ENCODE measurements around the gene CEP41. TPM values are rescaled to one million over a fixed set of nuclear protein-coding genes. Genes with fewer than 3 reads are reported as not detected.

The CEP41 gene
- polyA plus RNA-seq, 3 donors, result 2.9 to 8.5 (median 7.2) TPM

GRCh38 chr7:130485734-130486113 is 44.9 kb upstream of the CEP41 start:
- DNase-seq, result no peak
- peak overlapping the region in 3 of 7 donors; percentile 13 to 55 (median 15) for H3K27ac Mint-ChIP-seq
- H3K9me3 Mint-ChIP-seq, result peaks cover 0 to 8% (median 3%) of the 10 kb centered on the region in 7 donors
- peaks cover 32% of the 10 kb centered on the region for H3K4me1 Mint-ChIP-seq
- Histone ChIP-seq H3K27ac (ENCODE audit: low read depth in 1 of 2, low read length in 2 of 2) (no peak overlapping the region), H3K36me3 (replicated peaks in 1 of 2; ENCODE audit: control insufficient read depth in 1 of 2, insufficient read depth in 2 of 2, low read length in 2 of 2) (no peaks in the 10 kb centered on the region), H3K79me2 (ENCODE audit: insufficient read depth, low read length) (no peaks in the 10 kb centered on the region), H2AFZ (ENCODE audit: insufficient read depth, low read depth, low read length, poor library complexity, severe bottlenecking) (peak overlapping the region; percentile 99), H3K9ac (ENCODE audit: insufficient read depth, low read length, poor library complexity, severe bottlenecking) (peak overlapping the region; percentile 53), H3K4me1 (ENCODE audit: control insufficient read depth in 1 of 2, insufficient read depth in 2 of 2, low read length in 2 of 2) (peaks cover 26 to 32% of the 10 kb centered on the region in 2 donors), H4K20me1 (ENCODE audit: insufficient read depth, low read length) (no peaks in the 10 kb centered on the region), H3K4me2 (replicated peaks; ENCODE audit: extremely low read depth, low read length, poor library complexity, severe bottlenecking) (peak overlapping the region; percentile 95), H3K27me3 (ENCODE audit: control insufficient read depth in 2 of 2, insufficient read depth in 2 of 2, low read length in 2 of 2) (peaks cover 2 to 27% of the 10 kb centered on the region in 2 donors), H3K9me3 (replicated peaks in 1 of 2; ENCODE audit: control insufficient read depth in 1 of 2, insufficient read depth in 1 of 2, low read length in 2 of 2) (peaks cover 0 to 5% of the 10 kb centered on the region in 2 donors), H3K4me3 (replicated peaks in 1 of 3; ENCODE audit: low read depth in 2 of 3, low read length in 3 of 3) (peak overlapping the region; percentile 55 to 83 (median 82))
- peak overlapping the region; percentile 90 to 93 for H3K4me3 Mint-ChIP-seq
- peaks cover 0 to 4% of the 10 kb centered on the region in 2 donors for H3K36me3 Mint-ChIP-seq
- peaks cover 24 to 34% (median 28%) of the 10 kb centered on the region in 3 donors for H3K27me3 Mint-ChIP-seq (ENCODE audit: low read depth in 3 of 3)
- intact Hi-C loops (cut with micrococcal nuclease), result no loop called here
- TF ChIP-seq CTCF (IDR thresholded peaks at IDR 0.05), result no peak
- 76% methylated on average over 5 of the region's 11 CpGs for WGBS (ENCODE audit: insufficient coverage)

- Histone ChIP-seq H3K4me3 (replicated peaks in 1 of 3; ENCODE audit: low read depth in 2 of 3, low read length in 3 of 3) (no peak overlapping the region), H3K9me3 (replicated peaks in 1 of 2; ENCODE audit: control insufficient read depth in 1 of 2, insufficient read depth in 1 of 2, low read length in 2 of 2) (no peaks in the 10 kb centered on the region), H3K27me3 (ENCODE audit: control insufficient read depth in 2 of 2, insufficient read depth in 2 of 2, low read length in 2 of 2) (peaks cover 0 to 10% of the 10 kb centered on the region in 2 donors), H3K27ac (ENCODE audit: low read depth in 1 of 2, low read length in 2 of 2) (no peak overlapping the region), H3K4me2 (replicated peaks; ENCODE audit: extremely low read depth, low read length, poor library complexity, severe bottlenecking) (no peak overlapping the region), H4K20me1 (ENCODE audit: insufficient read depth, low read length) (no peaks in the 10 kb centered on the region), H3K9ac (ENCODE audit: insufficient read depth, low read length, poor library complexity, severe bottlenecking) (no peak overlapping the region), H3K79me2 (ENCODE audit: insufficient read depth, low read length) (no peaks in the 10 kb centered on the region), H3K36me3 (replicated peaks in 1 of 2; ENCODE audit: control insufficient read depth in 1 of 2, insufficient read depth in 2 of 2, low read length in 2 of 2) (no peaks in the 10 kb centered on the region), H3K4me1 (ENCODE audit: control insufficient read depth in 1 of 2, insufficient read depth in 2 of 2, low read length in 2 of 2) (peaks cover 31 to 33% of the 10 kb centered on the region in 2 donors), H2AFZ (ENCODE audit: insufficient read depth, low read depth, low read length, poor library complexity, severe bottlenecking) (no peak overlapping the region)
- Mint-ChIP-seq H3K27me3 (ENCODE audit: low read depth in 3 of 3) (peaks cover 12 to 17% (median 15%) of the 10 kb centered on the region in 3 donors), H3K9me3 (peaks cover 0 to 12% (median 0%) of the 10 kb centered on the region in 7 donors), H3K4me1 (peaks cover 38% of the 10 kb centered on the region), H3K27ac (no peak overlapping the region), H3K4me3 (no peak overlapping the region), H3K36me3 (no peaks in the 10 kb centered on the region)
- no CpG with 5 or more reads among the region's 3 CpGs for WGBS (ENCODE audit: insufficient coverage)
- intact Hi-C loops (cut with micrococcal nuclease), result no loop called here
- DNase-seq, result no peak
- TF ChIP-seq CTCF (IDR thresholded peaks at IDR 0.05), result no peak
These were observed 42.2 kb upstream of the CEP41 start for GRCh38 chr7:130483031-130483430.

Measured in CD14-positive monocyte (primary cell).